Measurements from ENCODE around the gene MPHOSPH8.

MPHOSPH8 gene

GRCh38 chr13:19633479-19634255 is at the start of gene MPHOSPH8:
Gene MPHOSPH8, plus strand, starts transcription at chr13:19633659. Its CDS starts 90 bp downstream, at chr13:19633749.
- DNase-seq (ENCODE audit: low read depth in 2 of 2) = peak; percentile 89 to 91

DNA sequence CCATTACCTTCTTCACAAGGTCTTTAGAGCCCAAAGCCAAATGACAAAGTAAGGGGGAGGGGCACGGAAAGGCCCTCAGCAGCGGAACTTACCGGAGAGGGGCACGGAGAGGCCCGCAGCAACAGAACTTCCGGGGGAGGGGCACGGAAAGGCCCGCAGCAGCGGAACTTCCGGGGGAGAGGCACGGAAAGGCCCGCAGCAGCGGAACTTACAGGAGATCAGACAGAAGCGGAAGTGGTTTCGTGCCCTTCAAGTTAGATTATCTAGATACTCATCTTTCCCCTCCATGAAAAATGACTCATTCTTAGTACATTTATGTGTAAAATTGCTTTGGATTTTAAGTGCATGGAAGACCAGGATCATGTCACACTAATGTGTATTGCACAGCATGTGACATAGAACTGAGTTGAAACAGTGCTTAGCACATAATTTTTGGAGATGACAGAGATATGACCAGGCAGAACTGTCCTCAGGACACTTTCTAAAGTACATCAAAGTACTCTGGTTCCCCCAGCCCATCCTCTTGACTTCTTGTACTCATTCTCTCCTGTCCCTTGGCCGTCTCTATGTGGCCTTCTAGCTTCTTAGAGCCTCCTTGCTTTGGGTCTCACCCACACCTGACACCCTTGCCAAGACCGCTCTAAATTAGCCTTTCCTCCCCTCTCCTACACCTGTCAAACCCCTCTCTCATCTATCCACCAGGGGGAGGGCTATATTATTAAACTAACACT is 46.4 kb upstream of the MPHOSPH8 start:
- peak; percentile 46 to 51 for DNase-seq (ENCODE audit: low read depth in 2 of 2)

DNA sequence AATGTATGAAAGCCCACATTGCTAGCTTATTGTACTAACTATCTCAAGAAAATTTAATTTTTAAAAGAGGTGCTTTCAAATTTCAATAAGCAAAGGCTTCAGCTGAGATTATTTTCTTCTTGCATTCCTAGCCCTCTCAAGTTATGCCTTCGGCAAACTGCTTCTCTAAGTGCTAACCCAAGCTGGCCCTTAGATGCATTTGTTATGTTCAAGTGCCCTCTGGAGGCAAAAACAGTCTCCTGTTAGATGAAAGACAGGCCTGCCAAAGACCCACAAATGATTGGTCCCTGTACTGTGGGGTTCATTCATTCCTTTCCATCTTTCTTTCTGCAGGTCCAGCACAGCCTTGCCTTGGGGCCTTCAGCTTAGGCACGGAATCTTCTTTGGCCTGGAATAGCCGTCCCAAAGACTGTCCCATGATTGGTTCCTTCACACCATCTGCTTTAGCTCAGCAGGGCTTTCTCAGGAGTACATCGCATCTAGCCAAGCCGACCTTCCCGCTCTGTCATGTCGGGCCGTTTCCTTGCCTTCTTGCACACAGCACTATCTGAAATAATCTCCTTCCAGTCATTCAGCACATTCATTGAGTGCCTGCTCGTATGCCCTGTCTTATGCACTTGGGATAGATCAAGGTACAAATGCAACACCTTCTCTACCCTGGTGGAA is 45.7 kb upstream of the MPHOSPH8 start:
- no peak for DNase-seq (ENCODE audit: low read depth in 2 of 2)

GRCh38 chr13:19589312-19589711 is 44.1 kb upstream of the MPHOSPH8 start:
- DNase-seq (ENCODE audit: low read depth in 2 of 2) = no peak

DNA sequence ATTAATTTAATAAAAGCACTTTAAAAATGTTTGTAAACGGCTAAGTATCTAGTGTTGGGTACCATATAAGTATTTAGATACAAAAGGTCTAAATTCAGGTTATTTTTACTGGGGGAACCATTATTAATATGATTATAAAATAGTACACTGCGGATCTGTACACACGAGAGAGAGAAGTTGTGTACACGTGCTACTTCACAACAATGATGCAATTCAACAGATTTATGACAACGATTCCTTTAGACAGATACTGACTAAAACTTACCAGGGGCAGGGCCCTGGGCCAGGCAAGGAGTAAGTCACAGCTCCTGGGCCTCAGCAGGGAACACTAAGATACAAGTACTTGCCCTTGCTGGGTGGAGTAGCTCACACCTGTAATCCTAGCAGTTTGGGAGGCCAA is 43.0 kb upstream of the MPHOSPH8 start:
- DNase-seq (ENCODE audit: low read depth in 2 of 2) = no peak

- DNase-seq (ENCODE audit: low read depth in 2 of 2) = no peak
Measured at GRCh38 chr13:19591864-19592263, 41.6 kb upstream of the MPHOSPH8 start.

GRCh38 chr13:19592657-19593180 is 40.7 kb upstream of the MPHOSPH8 start:
- DNase-seq (ENCODE audit: low read depth in 2 of 2) = no peak

GRCh38 chr13:19596086-19596485 is 37.4 kb upstream of the MPHOSPH8 start:
- no peak for DNase-seq (ENCODE audit: low read depth in 2 of 2)

DNA sequence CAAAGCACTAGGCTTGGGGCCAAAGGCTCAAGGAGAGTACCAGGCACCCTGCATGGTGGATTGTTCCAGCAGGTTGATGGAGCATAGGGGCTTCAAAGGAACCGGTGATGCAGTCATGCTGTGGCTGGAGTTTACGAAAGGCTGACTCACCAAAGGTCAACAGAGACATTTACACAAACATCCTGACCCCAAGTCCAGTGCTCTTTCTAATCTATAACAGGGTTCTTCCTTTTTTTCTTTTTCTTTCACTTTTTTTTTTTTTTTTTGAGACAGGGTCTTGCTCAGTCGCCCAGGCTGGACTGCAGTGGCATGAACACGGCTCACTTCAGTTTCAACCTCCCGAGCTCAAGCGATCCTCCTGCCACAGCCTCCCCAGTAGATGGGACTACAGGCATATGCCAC is 36.5 kb upstream of the MPHOSPH8 start:
- DNase-seq (ENCODE audit: low read depth in 2 of 2) = no peak

- no peak for DNase-seq (ENCODE audit: low read depth in 2 of 2)
Measured at GRCh38 chr13:19597523-19597922, 35.9 kb upstream of the MPHOSPH8 start.

DNA sequence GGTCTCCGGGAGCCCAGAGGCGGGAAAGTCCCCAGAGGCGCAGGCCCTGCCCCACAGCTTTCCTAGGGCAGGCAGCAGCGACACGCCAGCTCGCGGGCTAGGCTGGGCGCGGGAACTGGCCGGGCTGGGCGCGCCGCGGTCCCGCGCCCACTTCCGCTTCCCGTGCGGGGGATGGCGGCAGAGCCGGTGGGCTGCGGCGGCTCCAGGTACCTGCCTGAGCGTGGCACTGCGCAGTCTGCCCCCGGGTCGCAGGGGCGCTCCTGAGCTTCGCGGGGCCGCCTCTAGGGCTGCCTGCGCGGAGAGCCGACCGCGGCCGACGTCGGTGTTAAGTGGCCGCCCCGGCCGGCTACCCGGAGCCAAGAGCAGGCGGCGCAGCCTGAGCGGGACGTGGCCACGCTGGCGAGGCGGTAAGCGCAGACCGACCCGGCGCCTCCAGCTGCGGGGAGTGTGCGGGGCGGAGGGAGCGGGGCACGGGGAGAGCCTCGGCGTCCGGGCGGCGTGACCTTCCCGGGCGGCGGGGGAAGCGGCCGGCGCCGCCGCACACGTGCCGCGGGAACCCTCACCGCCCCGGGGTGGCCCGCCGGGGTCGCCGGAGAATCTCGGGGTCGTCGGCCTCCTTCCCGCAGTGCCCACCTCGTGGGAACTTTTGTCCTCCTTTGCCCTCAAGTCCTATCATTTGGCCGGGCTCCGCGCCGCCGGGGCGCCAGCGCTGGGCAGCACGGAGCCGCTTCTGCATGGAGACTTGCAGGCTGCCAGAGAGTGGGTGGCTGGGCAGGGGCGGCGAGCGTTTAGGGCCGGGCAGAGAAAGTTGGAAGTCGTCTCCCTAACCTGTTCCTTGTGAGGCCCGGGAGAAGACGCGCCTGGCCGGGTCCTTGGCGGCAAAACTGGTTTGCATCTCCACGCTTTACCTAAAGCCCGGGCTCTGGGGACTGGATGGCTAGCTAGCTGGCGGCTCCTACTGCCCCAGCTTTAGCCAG is 31.4 kb upstream of the MPHOSPH8 start:
- peak in 1 of 2 donors; percentile 16 for DNase-seq (ENCODE audit: low read depth in 2 of 2)

DNA sequence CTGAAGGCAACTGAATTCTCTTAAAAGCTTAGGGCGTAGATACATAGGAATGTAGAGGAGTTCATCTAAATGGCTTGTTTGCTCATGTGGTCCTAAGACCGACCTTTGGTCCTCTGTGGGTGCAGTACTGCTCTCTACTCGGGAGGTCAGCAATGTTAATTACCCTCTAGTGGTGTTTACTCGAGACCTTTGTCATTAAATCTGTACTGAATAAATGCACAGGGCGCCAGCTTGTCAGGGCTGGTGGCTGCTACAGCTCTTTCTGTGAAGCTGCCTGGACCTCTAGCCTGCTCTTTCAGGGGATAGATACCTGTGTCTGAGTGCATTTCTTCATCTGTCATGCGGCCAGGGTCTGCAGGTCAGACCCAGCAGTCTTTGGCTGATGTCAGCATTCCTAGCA is 29.2 kb upstream of the MPHOSPH8 start:
- DNase-seq (ENCODE audit: low read depth in 2 of 2) = no peak

- no peak for DNase-seq (ENCODE audit: low read depth in 2 of 2)
Measured at GRCh38 chr13:19605161-19605955, 28.1 kb upstream of the MPHOSPH8 start.

GRCh38 chr13:19606152-19606551 is 27.3 kb upstream of the MPHOSPH8 start:
- DNase-seq (ENCODE audit: low read depth in 2 of 2) = no peak

DNA sequence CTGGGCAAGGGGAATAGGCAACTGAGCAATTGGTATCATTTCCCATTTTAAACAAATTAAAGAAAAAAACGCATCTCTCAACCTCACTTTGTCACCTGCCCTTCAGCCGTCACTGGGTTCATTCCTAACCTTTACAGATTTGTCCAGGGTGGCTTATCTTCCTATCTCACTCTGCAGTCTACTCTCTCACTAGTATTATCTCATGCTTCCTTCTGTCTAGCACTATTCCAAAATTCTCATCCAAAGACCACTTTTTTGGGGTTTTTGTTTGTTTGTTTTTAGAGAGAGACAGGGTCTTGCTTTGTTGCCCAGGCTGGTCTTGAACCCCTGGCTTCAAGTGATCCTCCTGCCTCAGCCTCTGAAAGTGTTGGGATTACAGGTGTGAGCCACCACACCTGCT is 26.7 kb upstream of the MPHOSPH8 start:
- no peak for DNase-seq (ENCODE audit: low read depth in 2 of 2)

DNA sequence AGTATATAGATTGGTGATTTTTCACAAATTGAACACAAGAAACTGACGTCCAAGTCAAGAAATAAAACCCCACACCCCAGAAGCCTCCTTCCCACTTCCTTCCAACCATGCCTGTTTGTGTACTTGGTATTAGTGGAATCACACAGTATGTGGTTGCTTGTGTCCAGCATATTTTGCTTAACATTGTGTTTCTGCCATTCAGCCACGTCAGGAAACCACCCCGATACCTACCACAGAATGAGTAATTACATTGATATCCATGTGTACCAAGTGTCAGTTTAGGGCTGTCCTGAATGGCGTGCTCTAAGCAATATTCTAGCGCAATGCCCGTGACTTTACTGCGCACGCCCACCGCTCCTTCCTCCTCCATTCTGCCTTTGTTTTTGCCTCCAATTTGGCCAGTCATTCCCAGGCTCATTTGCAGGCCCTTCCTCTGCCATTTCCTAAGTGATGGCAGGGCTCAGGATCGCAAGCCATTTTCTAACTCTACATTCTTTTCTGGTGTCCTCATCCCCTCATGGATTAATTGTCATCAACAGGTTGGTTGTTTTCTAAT is 25.9 kb upstream of the MPHOSPH8 start:
- DNase-seq (ENCODE audit: low read depth in 2 of 2) = no peak

- no peak for DNase-seq (ENCODE audit: low read depth in 2 of 2)
Measured at GRCh38 chr13:19618977-19619376, 14.5 kb upstream of the MPHOSPH8 start.

DNA sequence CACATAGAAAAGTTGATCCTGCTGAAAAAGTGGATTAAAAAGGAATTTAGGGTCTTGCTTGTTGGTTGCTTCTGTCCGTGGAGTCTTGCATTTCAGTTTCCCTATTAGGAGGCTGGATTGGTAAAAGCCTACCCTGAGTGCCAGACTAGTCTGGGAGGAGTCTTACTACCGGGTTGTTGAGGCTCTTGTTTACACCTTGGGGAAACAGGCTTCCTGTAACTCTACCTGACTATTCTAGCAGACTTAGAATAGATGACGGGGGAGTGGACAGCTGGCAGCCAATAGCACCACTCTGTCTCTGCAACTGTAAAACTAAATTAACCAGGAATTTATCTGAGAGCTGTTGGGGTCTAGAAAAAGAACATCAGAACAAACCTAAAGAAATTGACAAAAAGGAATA is 11.3 kb upstream of the MPHOSPH8 start:
- DNase-seq (ENCODE audit: low read depth in 2 of 2) = no peak

DNA sequence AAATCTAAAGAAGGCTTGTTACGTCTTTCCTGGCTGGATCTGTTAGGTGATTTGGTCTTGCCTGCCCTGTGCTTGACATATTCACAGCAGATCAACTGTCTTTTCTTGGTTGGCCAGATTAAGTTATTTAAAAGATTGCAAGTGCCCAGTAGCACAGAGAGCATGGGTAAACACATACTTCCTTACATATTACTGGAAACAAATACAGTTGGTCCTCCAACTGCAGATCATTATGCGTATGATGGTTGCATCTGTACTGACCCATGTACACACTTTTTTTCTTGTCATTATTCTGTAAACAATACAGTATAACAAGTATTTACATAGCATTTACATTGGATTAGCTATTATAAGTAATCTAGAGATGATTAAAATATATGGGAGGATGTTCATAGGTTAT is 9.2 kb upstream of the MPHOSPH8 start:
- no peak for DNase-seq (ENCODE audit: low read depth in 2 of 2)

GRCh38 chr13:19632915-19633478 is 462 bp upstream of the MPHOSPH8 start:
- no peak for DNase-seq (ENCODE audit: low read depth in 2 of 2)

Data from stimulated activated CD8-positive, alpha-beta memory T cell treated with anti-CD3 and anti-CD28 coated beads, Interleukin-2, amount 100 ng/mL, for 1 hour (primary cell).